Mammary epithelial cell (primary cell): ENCODE results near the gene GEN1.

Experiments
- CTCF ChIP-seq, 2 donors: IDR thresholded peaks in 1 of 2; conservative IDR thresholded peaks in 1 of 2; 2 replicates each; pipeline ENCODE4 v1.5.1; 2011 to 2012; ENCODE audit warnings: inconsistent platforms in 2 of 2, low read length in 2 of 2, mild to moderate bottlenecking in 2 of 2, control low read depth in 1 of 2, low read depth in 1 of 2; ENCODE audit not compliant: insufficient read depth in 1 of 2; ENCODE audit errors: extremely low read depth in 1 of 2
- EZH2 ChIP-seq: IDR thresholded peaks from 2 replicates; pipeline ENCODE4 v1.6.1; 2012; ENCODE audit warnings: low read length, inconsistent platforms, borderline replicate concordance

- no peak for TF ChIP-seq CTCF (conservative IDR thresholded peaks at IDR 0.05 in 1 of 2, IDR thresholded peaks at IDR 0.05 in 1 of 2; ENCODE audit: extremely low read depth in 1 of 2, insufficient read depth in 1 of 2, low read depth in 1 of 2, low read length in 2 of 2)
- TF ChIP-seq EZH2: no peak
Observed at GRCh38 chr2:17748745-17749144, 5.2 kb upstream of the GEN1 start.
